Stimulated activated CD4-positive, alpha-beta T cell treated with anti-CD3 and anti-CD28 coated beads, Interleukin-12 subunit alpha, Interleukin-12 subunit beta, amount 100 ng/mL, for 48 hours (primary cell): Measurements from ENCODE around the gene ASIC2.
A peak's percentile ranks its signal among the peaks of the same experiment; 100 is the strongest.

ENCODE experiments used
- DNase-seq, 3 donors: peaks; one replicate each; pipeline ENCODE4 v3.0.0-alpha.2; 2020; ENCODE audit warnings: low read depth in 2 of 3, low spot score in 1 of 3

Gene ASIC2

GRCh38 chr17:33028061-33028460 is 265.0 kb downstream of the ASIC2 start:
- no peak for DNase-seq

- DNase-seq, result no peak
Observed at GRCh38 chr17:33024688-33025486, 268.2 kb downstream of the ASIC2 start.

GRCh38 chr17:33023790-33024189 is 269.3 kb downstream of the ASIC2 start:
- no peak for DNase-seq

GRCh38 chr17:33021731-33022408 is 271.2 kb downstream of the ASIC2 start:
- no peak for DNase-seq

GRCh38 chr17:33019161-33019890 is 273.8 kb downstream of the ASIC2 start:
- no peak for DNase-seq

GRCh38 chr17:33017366-33017765 is 275.7 kb downstream of the ASIC2 start:
- DNase-seq, result no peak

GRCh38 chr17:33016920-33017319 is 276.2 kb downstream of the ASIC2 start:
- DNase-seq, result no peak

- DNase-seq, result no peak
Observed at GRCh38 chr17:33015716-33016346, 277.3 kb downstream of the ASIC2 start.

- DNase-seq, result no peak
Observed at GRCh38 chr17:33014751-33015150, 278.3 kb downstream of the ASIC2 start.

GRCh38 chr17:33013596-33014375 is 279.3 kb downstream of the ASIC2 start:
- no peak for DNase-seq

GRCh38 chr17:33012522-33013033 is 280.5 kb downstream of the ASIC2 start:
- no peak for DNase-seq

GRCh38 chr17:33009636-33010035 is 283.5 kb downstream of the ASIC2 start:
- no peak for DNase-seq

GRCh38 chr17:33007186-33007585 is 285.9 kb downstream of the ASIC2 start:
- no peak for DNase-seq

- DNase-seq, result no peak
Observed at GRCh38 chr17:33002246-33002645, 290.8 kb downstream of the ASIC2 start.

GRCh38 chr17:32998887-32999228 is 294.2 kb downstream of the ASIC2 start:
- no peak for DNase-seq

- DNase-seq, result peak; percentile 37 to 74 (median 65)
Observed at GRCh38 chr17:32998111-32998886, 294.8 kb downstream of the ASIC2 start.

- no peak for DNase-seq
Observed at GRCh38 chr17:32995416-32996045, 297.6 kb downstream of the ASIC2 start.

- DNase-seq, result no peak
Observed at GRCh38 chr17:32993977-32994376, 299.1 kb downstream of the ASIC2 start.

GRCh38 chr17:32992321-32993033 is 300.6 kb downstream of the ASIC2 start:
- no peak for DNase-seq
